Measurements from ENCODE around the gene TARBP2.
A peak's percentile ranks its signal among the peaks of the same experiment; 100 is the strongest.
"Not testable (repeated sequence)": the region's sequence is repeated elsewhere in the genome, so short reads cannot be mapped to it uniquely, and the experiment has no call there.

The TARBP2 gene

DNA sequence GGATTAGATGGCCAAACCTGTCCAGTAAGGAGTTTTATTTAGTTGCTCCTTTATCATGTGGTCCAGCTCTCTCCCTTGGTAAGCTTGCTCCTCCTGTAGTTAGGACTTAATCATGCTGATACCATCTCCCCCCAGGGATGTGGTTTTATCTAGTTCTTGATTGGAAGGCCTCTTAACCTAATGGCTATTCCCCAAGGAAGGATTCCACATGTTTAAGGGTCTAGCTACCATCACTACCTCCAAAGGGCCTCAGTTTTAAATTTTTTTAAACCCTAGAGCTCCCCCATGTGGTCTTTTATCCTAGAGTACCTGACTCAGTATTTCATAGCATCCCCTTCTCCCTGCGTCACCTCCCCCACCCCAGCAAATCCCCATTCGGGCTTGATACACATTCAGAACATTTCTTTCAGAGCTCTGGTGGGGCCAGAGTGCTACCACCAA lies 24.3 kb upstream of the TARBP2 start:
- no peak for DNase-seq

DNA sequence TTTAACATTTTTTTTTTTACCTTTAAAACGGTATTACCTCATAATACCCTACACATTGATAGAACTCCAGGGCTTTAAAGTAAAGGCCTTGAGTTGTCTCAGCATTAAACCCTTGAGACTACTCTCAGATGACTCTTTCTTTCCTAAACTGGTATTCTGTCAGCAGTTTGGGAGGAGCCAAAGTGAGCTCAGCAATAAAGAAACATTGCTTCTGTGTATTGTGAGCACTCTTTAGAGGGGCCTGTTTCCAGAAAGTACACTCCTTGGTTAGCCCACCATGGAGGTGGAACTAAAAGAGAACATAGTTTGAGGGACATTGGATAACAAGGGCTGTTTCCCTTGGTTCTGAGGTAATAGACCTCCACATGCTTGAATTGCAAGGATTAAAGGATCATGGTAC lies 22.2 kb upstream of the TARBP2 start:
- DNase-seq, result no peak

DNA sequence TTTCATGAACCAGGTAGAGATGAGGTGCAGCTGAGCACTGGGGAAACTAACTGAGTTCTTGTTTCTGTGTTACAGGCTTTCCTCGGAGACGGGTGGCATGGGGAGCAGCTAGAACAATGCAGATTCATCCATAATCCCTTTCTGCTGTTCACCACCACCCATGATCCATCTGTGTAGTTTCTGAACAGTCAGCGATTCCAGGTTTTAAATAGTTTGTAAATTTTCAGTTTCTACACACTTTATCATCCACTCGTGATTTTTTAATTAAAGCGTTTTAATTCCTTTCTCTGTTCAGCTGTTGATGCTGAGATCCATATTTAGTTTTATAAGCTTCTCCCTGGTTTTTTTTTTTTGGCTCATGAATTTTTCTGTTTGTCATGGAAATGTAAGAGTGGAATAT lies 21.8 kb upstream of the TARBP2 start:
- no peak for DNase-seq

DNA sequence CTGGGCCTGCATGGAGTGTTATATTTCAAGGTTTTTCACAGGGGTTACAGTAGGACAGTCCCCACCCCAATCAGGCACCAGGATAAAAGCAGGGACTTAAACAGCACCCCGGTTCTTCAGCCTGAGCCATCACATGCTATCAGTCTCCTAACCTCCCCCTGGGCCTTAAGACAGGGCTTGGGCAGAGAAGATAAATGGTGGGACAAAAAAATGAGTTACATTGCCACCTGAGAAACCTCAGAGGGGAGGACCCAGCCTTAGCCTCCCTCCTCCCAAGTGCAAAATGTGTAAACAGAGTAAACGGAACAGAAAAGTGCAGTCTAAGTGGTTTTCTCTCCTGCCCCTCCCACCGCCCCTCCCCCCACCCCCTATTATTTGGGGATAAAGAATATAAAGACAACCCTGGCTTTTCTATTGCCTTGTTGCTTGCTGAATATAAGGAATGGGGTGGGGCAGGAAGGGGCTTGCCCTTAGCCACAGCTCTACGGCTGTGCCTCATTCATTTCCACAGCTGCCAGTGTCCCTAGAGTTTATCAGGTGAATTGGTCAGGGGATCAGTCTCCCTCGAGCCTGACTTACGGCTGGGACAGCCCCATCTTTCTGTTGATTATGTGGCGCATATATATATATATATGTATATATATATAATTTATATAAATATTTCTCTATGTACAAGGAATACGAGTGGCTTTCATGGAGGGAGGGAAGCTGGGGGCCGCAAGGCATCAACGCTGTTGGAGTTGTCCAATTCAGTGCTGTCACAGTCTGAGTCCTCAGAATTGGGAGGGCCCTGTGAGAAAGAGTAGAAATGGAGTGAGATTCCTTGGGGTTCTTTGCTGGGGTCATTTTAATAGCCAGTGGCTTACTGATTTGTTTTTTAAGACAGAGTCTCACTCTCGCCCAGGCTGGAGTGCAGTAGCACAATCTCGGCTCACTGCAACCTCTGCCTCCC lies 20.3 kb upstream of the TARBP2 start:
- no peak for DNase-seq

DNA sequence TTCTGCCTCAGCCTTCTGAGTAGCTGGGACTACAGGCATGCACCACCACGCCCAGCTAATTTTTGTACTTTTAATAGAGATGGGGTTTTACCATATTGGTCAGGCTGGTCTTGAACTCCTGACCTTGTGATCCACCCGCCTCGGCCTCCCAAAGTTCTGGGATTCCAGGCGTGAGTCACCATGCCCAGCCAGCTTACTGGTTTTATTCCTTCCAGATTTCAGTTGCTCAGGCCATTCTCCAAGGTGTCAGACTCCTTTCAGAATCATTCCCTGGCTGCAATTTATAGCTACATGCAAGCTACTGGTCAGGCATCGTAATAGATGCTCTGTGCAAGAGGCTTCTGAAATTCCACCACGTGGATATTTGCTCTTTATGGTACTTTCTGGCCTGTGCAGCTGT lies 19.6 kb upstream of the TARBP2 start:
- DNase-seq, result not testable (repeated sequence)

DNA sequence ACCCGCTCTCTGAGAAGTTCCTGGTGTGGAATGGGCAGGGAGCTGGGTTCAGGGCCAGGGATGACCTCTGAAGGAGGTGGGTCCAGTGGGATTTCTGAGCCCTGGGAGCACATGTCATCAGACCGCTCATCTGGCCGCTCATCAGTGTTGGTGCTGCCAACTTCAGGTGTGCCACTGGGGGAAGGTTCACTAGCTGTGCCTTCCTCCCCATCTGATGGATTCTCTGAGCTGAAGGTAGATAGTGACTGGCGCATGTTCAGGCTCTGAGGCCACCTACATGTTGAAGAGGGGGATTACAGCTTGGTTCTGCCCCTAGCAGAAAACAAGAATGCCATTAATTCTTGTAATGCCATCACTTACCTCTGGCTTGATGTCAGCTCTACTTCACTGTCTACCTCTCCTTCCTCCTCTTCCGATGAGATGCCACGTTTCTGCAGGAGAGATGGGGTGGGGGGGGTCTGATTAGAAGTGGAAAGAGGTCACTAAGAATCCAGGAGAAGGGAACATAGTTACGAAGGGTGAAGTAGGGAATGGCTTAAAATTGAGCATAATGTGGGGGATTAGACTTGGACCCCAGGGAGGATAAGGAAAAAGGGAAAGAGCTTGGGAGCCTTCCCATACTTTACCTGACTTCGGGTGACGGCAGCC lies 19.0 kb upstream of the TARBP2 start:
- no peak for DNase-seq

DNA sequence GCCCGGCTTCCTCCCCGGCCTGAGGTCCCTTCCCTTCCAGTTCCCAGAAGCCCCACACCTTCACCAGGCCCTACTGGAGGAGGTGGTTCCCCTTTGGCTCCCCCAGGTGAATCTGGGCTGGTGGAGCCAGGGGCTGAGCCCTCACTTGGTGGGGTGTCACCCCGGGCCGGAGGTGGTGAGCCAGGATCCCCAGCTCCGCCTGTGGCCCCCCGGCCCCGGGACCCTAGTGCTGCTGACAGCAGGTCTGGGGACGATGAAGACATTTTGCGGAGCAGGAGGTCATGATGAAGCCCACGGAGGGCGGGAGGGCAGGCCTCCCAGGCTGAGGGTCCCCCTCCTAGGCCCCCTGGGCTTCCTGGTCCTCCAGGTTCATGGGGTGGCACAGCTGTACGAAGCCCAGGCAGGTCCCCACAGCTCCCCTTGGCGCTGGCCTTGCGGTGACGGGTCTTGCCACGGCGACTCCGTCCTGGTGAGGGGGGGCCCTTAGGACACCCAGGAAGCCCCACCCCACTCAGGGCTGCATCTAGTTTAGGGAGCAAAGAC lies 18.4 kb upstream of the TARBP2 start:
- DNase-seq, result no peak

DNA sequence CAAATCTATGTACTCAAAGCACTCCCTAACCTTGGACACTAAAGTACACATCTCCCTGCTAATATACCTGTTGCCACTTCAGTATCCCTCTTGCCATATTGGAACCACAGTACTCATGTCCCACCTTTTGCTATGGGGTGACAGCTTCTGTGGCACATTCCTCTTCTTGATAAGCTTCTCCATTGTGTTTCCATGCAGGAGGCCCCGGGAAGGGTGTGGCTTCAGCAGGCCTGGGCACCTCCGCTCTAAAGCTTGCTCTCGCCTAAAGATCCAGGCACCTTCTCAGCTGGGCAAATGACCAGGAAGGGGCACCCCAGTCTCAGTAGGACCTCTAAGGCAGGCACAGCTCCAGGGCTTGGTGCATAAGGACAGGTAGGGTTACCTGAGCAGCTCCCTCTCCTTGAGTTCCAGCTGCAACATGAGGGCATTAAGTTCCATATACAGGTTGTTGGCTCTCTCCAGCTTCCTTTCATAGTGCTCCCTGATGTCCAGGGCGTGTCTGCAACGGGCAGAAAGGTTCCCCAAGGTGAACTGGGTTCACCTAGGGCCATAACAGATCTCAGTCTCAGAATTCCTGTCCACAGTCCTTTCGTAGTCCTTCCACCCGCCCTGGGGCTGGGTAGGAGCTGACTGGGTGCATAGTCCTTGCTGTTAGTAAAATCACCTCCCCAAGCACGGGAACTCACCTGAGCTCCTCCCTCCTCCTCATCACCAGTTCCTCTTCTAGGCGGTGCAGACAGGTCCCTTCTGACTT lies 17.7 kb upstream of the TARBP2 start:
- no peak for DNase-seq

DNA sequence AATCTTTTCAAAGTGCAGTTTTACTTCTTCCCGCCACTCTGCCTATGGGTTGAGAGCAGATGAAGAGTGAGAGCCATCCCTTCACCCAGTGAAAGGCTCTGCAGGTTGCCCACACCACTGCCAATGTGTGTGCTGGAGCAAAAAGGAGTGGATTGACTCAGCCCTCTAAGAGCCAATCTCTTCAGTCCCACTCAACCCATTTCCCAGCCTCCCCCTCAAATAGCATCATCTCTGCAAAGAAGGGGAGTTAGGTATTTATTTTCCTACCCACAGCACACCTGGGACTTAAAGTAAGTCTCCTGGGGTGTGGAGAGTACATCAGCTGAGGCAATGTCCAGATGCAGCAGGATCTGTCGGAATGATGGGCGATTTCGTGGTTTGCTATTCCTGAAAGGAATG lies 17.1 kb upstream of the TARBP2 start:
- DNase-seq, result no peak

DNA sequence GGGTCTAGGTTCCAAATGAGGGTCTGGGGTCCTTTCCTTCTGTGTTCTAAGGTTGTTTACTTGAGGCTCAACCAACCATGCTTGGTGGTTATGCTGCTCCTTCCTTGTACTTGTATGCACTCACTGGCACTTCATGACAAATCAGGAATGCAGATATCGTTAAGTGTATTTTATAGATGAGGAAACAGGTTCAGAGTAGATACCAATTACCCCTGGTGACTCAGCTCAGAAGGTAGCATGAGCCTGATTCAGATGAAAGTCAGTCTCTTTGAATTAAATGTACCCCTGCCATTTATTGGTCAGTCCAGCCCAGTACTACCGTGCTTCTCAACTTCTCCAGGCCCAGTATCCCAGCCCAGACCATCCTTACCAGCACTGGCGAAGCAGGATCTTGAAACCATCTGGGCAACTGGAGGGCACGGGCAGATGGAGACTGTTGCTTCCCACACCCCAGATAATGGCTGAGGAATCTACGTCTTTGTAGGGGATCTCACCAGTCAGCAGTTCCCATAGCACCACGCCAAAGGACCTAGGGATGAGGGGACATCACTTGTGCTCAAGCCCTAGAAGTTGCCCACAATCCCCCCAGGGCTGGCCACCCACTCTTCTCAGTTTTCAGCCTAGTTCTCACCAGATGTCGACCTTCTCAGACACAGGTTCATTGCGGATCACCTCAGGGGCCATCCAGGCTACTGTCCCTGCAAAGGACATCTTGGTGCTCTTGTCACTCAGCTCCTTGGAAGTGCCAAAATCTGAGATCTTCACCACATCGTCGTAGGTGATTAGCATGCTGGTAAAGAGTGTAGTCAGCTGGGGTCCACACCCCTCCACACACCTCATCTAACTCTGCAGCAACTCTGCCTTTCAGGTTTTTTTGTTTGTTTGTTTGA lies 16.2 kb upstream of the TARBP2 start:
- no peak for DNase-seq

DNA sequence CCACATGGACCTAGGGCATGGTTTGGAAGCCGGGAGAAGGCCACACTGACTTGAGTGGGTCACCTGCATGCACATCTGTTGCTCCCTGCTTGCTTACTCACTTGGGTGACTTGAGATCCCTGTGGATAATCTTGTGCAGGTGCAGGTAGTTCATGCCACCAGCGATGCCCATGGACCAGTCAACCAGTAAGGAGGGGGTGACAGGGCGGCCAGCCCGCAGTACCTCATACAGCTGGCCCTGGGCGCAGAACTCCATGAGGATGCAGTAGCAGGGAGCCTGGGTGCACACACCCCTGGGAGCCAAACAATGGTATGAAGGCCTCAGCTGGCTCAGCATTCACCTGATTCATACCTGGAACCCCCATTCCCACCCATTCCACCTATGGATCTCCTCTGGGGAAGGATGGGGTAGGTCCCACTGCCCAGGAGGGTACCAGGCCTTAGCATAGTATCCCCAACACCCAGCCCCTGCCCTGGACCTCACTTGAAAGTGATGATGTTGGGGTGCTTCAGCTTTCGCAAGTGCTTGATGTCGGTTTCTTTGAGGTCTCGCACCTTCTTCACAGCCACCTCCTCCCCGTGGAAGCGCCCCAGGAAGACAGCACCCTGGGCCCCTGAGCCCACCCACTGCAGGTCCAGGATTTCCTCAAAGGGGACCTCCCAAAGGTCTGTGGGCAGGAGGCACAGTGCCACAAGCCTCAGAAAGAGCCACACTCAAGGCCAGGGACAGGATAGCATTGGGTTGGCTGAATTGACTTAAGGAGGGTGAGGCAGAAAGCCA lies 14.9 kb upstream of the TARBP2 start:
- DNase-seq, result no peak

DNA sequence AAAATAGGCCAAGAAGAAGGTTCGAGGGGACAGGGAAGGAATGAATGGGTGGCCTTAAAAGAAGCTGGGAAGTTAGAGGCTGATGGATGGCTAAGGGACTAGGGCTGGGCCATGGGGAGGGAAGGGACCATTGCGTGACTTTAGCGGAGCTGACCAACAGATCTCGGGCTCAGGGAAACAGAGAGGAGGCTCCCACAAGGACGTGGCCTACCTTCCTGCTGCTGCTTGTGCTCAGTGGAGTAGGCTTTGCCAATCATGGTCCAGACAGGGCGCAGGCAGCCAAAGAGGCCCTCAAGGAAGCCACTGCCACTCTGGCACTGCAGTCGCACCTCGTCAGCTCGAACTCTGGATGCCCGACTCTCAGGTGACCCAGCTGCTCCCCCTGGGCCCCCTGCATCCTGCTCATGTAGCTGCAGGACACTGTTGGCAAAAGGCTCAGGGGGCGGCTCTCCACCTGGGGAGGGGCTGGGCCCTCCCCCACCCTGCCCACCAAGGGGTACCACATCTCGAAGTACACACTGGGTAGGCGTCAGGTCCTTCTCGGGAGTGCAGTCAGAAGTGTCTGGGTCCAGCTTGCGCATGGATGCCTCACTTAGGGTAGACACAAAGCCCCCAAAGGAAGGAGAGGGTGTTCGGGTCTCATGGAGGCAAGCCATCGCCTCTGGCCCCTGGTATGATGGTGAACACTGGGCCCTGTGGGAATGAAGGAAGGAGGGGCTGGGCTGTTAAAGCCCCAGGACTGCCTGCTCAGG lies 14.2 kb upstream of the TARBP2 start:
- no peak for DNase-seq

DNA sequence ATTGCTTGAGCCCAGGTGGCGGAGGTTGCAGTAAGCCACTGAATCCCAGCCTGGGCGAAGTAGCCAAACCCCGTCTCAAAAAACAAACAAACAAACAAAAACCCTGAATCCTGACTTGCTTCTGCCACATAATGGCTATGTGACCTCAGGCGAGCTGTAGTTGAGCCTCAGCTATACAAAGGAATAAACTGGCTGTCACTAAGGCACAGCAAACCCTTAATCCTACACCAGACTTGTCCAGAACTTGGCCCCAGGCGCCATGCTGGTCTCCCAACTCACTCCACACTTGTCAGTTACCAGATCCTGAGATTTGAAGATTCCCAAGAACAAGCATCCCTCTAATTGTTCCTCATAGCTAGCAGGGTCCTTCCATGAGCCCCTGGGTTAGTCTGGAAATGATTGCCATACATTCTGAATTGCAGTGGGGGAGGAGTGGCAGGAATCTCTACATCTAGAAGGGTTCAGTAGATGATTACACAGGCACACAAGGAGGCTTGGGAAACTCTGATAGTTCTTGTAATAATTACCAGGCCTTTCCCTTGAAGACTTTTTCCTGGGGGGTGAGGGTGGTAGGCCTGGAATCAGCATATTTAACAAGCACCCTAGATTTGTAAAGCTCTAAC lies 11.7 kb upstream of the TARBP2 start:
- DNase-seq, result no peak

DNA sequence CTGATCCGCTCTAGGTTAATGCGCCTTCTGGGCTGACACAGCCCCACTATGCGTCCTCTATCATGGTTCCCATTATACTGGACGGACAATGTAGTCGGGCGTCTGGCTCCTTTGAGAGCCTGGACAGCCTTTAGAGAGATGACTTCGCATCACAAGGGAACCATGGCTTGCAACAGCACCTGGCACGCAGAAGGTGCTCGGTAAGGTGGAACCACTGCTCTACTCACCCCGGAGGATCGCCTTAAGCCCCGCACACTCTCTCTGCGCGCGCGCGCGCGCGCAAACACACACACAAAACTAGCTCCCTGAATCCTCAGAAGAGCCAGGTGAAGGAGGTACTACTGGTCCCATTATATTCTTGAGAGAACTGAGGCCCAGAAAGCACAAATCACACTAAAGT lies 8.9 kb upstream of the TARBP2 start:
- no peak for DNase-seq

DNA sequence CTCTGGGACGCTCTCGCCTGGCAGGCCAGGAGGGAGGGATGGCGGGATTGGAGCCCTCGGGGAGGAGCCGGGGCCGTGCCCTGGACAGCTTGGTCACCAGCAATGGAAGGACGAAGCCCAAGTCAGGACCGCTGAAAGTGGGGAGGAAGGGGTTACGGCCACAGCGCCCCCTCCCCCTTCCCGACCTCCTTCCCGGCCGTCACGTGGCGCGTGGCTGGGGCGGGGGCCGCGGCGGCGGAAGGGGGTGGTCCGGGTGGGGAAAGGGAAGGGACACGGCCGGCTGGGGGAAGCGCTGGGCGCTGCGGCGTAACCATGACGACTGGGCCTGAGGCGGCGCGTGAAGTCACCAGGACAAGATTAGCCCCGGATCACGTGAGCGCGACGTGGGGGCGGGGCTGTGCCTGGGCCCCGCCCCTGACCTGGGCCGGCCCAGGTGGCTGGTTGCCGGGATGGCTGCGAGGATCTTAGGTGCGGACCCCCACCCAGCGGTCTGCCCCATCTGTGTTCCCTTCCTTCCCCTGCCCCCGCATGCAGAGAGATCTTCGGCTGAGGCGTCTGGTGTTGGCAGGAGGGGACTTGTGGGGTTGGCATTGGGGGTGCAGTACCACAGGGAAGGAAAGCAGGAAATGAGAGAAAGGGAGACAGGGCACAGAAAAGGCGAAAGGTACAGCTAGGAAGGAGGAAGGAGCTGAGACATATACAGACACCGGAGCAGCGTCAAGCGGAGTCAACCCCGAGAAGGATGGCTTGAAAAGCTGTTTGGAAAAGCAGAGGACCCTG lies 8.1 kb upstream of the TARBP2 start:
- no peak for DNase-seq

DNA sequence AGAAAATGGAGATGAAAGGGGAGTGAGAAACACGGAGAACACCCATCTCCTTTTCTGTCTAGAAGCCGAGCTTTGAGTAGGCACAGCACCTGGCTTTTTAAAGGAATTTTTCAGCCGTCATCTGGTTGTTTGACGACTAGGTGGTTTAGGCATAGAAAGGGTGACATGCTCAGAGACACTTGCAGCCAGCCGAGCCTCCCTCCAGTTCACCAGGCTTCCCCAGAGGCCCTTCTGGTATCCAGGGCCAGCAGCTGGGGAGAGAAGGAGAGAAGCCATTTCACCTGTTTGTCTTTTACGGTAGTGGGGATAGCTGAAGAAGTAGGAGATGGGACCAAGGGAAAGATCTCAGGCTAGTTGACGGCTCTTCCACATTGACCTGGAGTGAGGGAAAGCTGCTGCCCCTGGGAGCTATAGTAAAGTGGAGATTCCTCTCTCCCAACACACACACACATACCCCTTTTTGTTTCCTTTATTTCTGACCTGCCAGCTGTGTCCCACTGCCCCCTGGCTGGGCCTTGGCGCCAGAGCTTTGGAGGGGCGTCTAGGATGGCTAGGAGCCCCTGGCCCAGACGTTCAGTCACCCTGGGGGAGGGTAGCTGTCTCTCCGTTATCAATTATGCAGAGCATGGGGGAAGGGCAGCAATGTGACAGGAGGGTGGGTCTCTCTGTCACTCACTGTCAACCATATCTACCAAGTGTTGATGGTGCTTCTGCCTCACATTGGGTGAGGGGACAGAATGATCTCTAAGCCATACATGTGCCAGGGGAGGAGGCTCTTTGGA lies 7.3 kb upstream of the TARBP2 start:
- DNase-seq, result no peak

DNA sequence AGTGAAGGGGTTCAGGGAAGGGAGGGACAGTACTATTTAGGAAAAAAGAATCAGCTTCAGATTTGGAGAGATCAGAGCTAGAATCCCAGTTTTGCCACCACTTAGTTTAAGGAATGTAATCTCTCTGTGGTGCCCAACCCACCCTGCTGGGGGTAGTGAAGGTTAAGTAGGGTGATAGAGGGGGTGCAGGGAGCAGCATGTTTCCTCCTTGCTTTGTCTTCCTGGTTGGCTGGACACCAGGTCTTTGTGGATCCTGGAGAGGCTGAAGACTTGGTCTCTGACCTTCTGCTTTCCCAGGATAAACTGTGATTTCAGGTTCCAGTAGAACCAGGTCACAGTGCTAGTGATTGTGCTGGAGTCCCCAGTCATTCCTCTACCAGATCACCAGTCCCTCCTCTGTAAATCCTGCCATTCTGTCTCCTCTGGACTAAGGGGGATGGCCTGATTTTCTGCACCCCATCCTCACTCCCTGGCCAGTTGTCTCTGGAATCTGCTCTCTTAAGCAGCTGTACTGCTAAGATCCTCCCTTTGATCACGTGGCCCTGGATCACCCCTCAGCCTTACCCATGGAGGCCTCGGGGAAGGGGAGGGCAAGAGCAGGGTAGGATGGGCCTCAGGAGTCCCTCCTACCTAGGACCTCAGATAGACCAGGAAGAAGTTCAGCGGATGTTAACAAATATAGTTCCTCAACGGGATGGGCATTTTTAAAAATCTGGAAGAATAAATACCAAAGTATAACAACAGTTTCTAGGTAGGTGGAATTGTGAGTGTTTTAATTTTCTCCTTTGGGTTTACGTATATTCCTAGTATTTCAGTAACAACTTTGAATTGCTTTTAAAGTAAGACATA lies 5.0 kb upstream of the TARBP2 start:
- peak; percentile 33 for DNase-seq

DNA sequence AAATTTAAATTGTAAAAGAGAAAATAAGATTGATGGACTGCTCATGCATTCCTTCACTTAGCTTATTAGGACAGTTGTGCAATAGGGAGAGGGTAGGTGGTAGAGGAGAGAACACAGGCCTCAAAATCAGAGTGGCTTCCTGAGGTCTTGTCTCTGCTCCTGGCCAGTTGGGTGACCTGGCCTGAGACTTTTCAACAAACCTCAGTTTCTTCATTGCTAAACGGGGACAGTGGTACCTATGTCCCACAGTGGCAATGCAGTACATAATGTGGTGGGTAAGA lies 4.4 kb upstream of the TARBP2 start:
- DNase-seq, result no peak

Data from SIG-M5 (cell line).